SIG-M5 (cell line): ENCODE measurements around the gene SCNN1B.
"Not testable (repeated sequence)": the region's sequence is repeated elsewhere in the genome, so short reads cannot be mapped to it uniquely, and the experiment has no call there.

Source experiments
- DNase-seq: peaks from one replicate; lab custom pipeline; 2025; lab: John Stamatoyannopoulos, UW

Gene SCNN1B

GRCh38 chr16:23355106-23355670 is 53.1 kb downstream of the SCNN1B start:
- no peak for DNase-seq

GRCh38 chr16:23356941-23357340 is 54.8 kb downstream of the SCNN1B start:
- no peak for DNase-seq

- no peak for DNase-seq
These were observed 55.7 kb downstream of the SCNN1B start for GRCh38 chr16:23357761-23358290.

GRCh38 chr16:23359092-23359760 is 57.1 kb downstream of the SCNN1B start:
- DNase-seq, result no peak

GRCh38 chr16:23362460-23363317 is 60.6 kb downstream of the SCNN1B start:
- no peak for DNase-seq

- no peak for DNase-seq
These were observed 63.6 kb downstream of the SCNN1B start for GRCh38 chr16:23365602-23366240.

- DNase-seq, result not testable (repeated sequence)
These were observed 64.2 kb downstream of the SCNN1B start for GRCh38 chr16:23366341-23366740.

GRCh38 chr16:23367564-23367963 is 65.5 kb downstream of the SCNN1B start:
- no peak for DNase-seq

GRCh38 chr16:23367988-23368387 is 65.9 kb downstream of the SCNN1B start:
- no peak for DNase-seq

GRCh38 chr16:23368469-23368868 is 66.4 kb downstream of the SCNN1B start:
- DNase-seq, result no peak

GRCh38 chr16:23369416-23369815 is 67.3 kb downstream of the SCNN1B start:
- DNase-seq, result no peak

GRCh38 chr16:23371368-23371767 is 69.3 kb downstream of the SCNN1B start:
- DNase-seq, result no peak

- no peak for DNase-seq
These were observed 71.5 kb downstream of the SCNN1B start for GRCh38 chr16:23373436-23374219.

- no peak for DNase-seq
These were observed 72.8 kb downstream of the SCNN1B start for GRCh38 chr16:23374721-23375510.

GRCh38 chr16:23375643-23376042 is 73.5 kb downstream of the SCNN1B start:
- no peak for DNase-seq

GRCh38 chr16:23377071-23377931 is 75.2 kb downstream of the SCNN1B start:
- DNase-seq, result no peak

GRCh38 chr16:23378256-23378655 is 76.2 kb downstream of the SCNN1B start:
- DNase-seq, result no peak

GRCh38 chr16:23378921-23379320 is 76.8 kb downstream of the SCNN1B start:
- DNase-seq, result no peak

GRCh38 chr16:23379707-23380106 is 77.6 kb downstream of the SCNN1B start:
- DNase-seq, result no peak

GRCh38 chr16:23380501-23380951 is 78.4 kb downstream of the SCNN1B start:
- no peak for DNase-seq
